ENCODE data around the gene FAM241A.

The FAM241A gene

GRCh38 chr4:112145326-112145789 is at the start of gene FAM241A:
Gene FAM241A (plus strand): TSS chr4:112145454. CDS start chr4:112145581, 127 bp downstream.
- CTCF ChIA-PET = interaction anchor here (1.6 to 2.0 kb wide), 2 partner anchors 11 to 13 kb away, joined by 5 to 8 read pairs; no protein-coding TSS in a partner anchor
- POLR2A ChIA-PET = no interaction called here

DNA sequence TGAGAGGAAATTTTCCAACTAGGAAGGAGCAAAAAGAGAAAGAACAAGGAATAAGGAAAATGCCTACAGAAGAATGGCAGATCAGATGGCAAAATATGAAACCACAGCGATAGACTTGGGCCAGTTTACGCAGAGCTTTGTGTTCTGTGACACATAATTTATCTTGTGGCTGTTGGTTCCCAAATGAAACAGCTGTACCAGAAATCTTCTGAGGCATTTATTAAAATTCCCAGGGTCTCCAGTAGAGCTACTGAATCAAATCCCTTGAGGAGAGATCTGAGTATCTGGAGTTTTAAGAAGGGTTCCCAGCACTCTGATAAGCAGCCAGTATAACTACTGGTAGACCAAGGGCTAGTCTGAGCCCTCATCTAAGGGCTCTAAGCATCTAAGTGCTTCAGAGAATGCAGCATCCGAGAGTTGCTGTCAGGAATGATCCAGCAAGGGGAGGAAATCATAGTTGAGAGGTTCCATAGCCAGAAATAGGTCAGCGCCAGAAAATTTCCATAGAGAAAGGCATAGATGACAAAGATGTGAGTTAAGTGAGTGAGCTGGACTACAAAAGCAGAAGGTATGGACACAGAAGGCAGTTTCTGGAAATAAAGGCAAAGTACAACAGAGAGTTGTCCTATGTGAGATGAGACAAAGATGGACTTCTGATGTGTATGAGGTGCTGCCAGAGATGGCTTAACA is 46.3 kb upstream of the FAM241A start:
- CTCF ChIA-PET = interaction anchor here (0.8 to 12.1 kb wide), 39 partner anchors 10 to 853 kb away, joined by 3 to 174 read pairs (median 5); partner anchors contain the start of gene AP1AR
- TF ChIP-seq, protein P1, sequence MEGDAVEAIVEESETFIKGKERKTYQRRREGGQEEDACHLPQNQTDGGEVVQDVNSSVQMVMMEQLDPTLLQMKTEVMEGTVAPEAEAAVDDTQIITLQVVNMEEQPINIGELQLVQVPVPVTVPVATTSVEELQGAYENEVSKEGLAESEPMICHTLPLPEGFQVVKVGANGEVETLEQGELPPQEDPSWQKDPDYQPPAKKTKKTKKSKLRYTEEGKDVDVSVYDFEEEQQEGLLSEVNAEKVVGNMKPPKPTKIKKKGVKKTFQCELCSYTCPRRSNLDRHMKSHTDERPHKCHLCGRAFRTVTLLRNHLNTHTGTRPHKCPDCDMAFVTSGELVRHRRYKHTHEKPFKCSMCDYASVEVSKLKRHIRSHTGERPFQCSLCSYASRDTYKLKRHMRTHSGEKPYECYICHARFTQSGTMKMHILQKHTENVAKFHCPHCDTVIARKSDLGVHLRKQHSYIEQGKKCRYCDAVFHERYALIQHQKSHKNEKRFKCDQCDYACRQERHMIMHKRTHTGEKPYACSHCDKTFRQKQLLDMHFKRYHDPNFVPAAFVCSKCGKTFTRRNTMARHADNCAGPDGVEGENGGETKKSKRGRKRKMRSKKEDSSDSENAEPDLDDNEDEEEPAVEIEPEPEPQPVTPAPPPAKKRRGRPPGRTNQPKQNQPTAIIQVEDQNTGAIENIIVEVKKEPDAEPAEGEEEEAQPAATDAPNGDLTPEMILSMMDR (IDR thresholded peaks at IDR 0.05; ENCODE audit: control extremely low read depth, extremely low read depth, low read depth, missing control alignments) = no peak
- no peak for DNase-seq (ENCODE audit: extremely low spot score)
- POLR2A ChIA-PET = no interaction called here

More at GRCh38 chr4:112145326-112145789, at the start of gene FAM241A:
- peak; percentile 95 for DNase-seq (ENCODE audit: extremely low spot score)
- TF ChIP-seq, protein P1 (IDR thresholded peaks at IDR 0.05; ENCODE audit: control extremely low read depth, extremely low read depth, low read depth, missing control alignments) = no peak

GRCh38 chr4:112099701-112100297 is 45.5 kb upstream of the FAM241A start:
- TF ChIP-seq, protein P1 (IDR thresholded peaks at IDR 0.05; ENCODE audit: control extremely low read depth, extremely low read depth, low read depth, missing control alignments) = peak; percentile 64
- peak; percentile 51 for DNase-seq (ENCODE audit: extremely low spot score)
- ChIA-PET CTCF (interaction anchor here (0.6 to 12.1 kb wide), 50 partner anchors 9 to 852 kb away, joined by 3 to 174 read pairs (median 4); partner anchors contain the start of genes AP1AR and NEUROG2), POLR2A (no interaction called here)

GRCh38 chr4:112102875-112103370 is 42.3 kb upstream of the FAM241A start:
- TF ChIP-seq, protein P1 (IDR thresholded peaks at IDR 0.05; ENCODE audit: control extremely low read depth, extremely low read depth, low read depth, missing control alignments) = no peak
- no peak for DNase-seq (ENCODE audit: extremely low spot score)
- ChIA-PET CTCF (interaction anchor here (4.1 to 12.1 kb wide), 4 partner anchors 16 to 421 kb away, joined by 18 to 174 read pairs (median 44); partner anchors contain the start of gene AP1AR), POLR2A (no interaction called here)

GRCh38 chr4:112105201-112105969 is 39.9 kb upstream of the FAM241A start:
- ChIA-PET CTCF (interaction anchor here (1.0 to 12.1 kb wide), 8 partner anchors 22 to 419 kb away, joined by 3 to 174 read pairs (median 4); partner anchors contain the start of gene AP1AR), POLR2A (interaction anchor here (0.7 kb wide), 1 partner anchor 166 kb away, joined by 3 read pairs; no protein-coding TSS in a partner anchor)
- DNase-seq (ENCODE audit: extremely low spot score) = no peak
- TF ChIP-seq, protein P1 (IDR thresholded peaks at IDR 0.05; ENCODE audit: control extremely low read depth, extremely low read depth, low read depth, missing control alignments) = no peak

Data from GM10248 (cell line).